Osteoblast (primary cell): ENCODE measurements around the gene TXNL4B. TPM values are rescaled to one million over a fixed set of nuclear protein-coding genes. Genes with fewer than 3 reads are reported as not detected.
"Not testable (repeated sequence)": the region's sequence is repeated elsewhere in the genome, so short reads cannot be mapped to it uniquely, and the experiment has no call there.

Source experiments
- DNase-seq: peaks from one replicate; pipeline ENCODE4 v3.0.0; 2011; ENCODE audit warnings: low spot score, mixed read lengths; ENCODE audit not compliant: insufficient read length; ENCODE audit errors: missing footprints
- H2AFZ ChIP-seq: 2 replicates; pipeline ENCODE4 v1.6.0; 2011; ENCODE audit warnings: mild to moderate bottlenecking, low read length
- H3K27ac ChIP-seq: 2 replicates; pipeline ENCODE4 v1.5.1; 2011; ENCODE audit warnings: mild to moderate bottlenecking, low read depth, low read length, moderate library complexity
- H3K27me3 ChIP-seq: 2 replicates; pipeline ENCODE4 v1.6.0; 2012; ENCODE audit warnings: mild to moderate bottlenecking, control low read depth, inconsistent platforms, low read length, moderate library complexity; ENCODE audit not compliant: insufficient read depth
- H3K36me3 ChIP-seq: 2 replicates; pipeline ENCODE4 v1.5.1; 2011; ENCODE audit warnings: mild to moderate bottlenecking, low read length, control low read depth, moderate library complexity; ENCODE audit not compliant: insufficient read depth
- H3K4me1 ChIP-seq: 2 replicates; pipeline ENCODE4 v1.5.1; 2011; ENCODE audit warnings: mild to moderate bottlenecking, low read length, control low read depth, moderate library complexity; ENCODE audit not compliant: insufficient read depth
- H3K4me2 ChIP-seq: 2 replicates; pipeline ENCODE4 v1.6.0; 2011; ENCODE audit warnings: mild to moderate bottlenecking, low read length; ENCODE audit not compliant: insufficient read depth
- H3K4me3 ChIP-seq: fragments of 200-600 bp; sonication (generic); 3 replicates; pipeline ENCODE4 v1.5.1; 2012; ENCODE audit warnings: mild to moderate bottlenecking, low read length, inconsistent platforms; ENCODE audit not compliant: insufficient read depth
- H3K79me2 ChIP-seq: 2 replicates; pipeline ENCODE4 v1.6.0; 2012; ENCODE audit warnings: mild to moderate bottlenecking, low read length, control low read depth, inconsistent platforms; ENCODE audit not compliant: insufficient read depth
- H3K9me3 ChIP-seq: 2 replicates; pipeline ENCODE4 v1.5.1; 2011; ENCODE audit warnings: low read depth, low read length, control low read depth
- H4K20me1 ChIP-seq: 2 replicates; pipeline ENCODE4 v1.6.0; 2012; ENCODE audit warnings: mild to moderate bottlenecking, low read length, control low read depth; ENCODE audit not compliant: insufficient read depth
- total RNA-seq: library from RNA; depleted of rRNA; stranded (reverse); fragments of >200 nt; gene quantifications from 2 replicates; pipeline ENCODE4 v1.2.3, GENCODE V29; 2012
- TF ChIP-seq, protein P1 (sequence below): IDR thresholded peaks from 2 replicates; pipeline ENCODE4 v1.5.1; 2011; ENCODE audit warnings: mild to moderate bottlenecking, low read depth, low read length, moderate library complexity; ENCODE audit errors: extremely low read depth

The TXNL4B gene
- total RNA-seq, 1 donor = 12.3 TPM

DNA sequence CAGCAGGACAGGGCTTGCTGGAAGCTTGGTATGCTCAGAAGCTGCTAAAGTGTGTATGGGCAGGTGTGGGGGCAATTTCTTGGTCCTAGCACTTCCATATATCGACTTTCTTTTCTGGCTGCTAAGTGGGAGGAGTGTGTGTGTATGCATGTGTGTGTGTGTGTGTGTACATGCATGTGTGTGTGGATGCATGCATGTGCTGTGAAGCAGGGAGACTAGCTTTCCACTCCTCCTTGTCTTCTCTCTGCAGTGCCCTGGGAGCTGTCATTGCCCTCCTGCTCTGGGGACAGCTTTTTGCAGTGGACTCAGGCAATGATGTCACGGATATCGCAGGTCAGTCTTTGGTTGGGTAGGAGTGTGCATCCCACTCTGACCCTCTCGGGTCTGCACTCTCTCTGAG lies 37.5 kb downstream of the TXNL4B start:
- H3K79me2 ChIP-seq = no peaks in the 10 kb centered on the region
- H3K4me2 ChIP-seq = no peak overlapping the region
- H2AFZ ChIP-seq = no peak overlapping the region
- TF ChIP-seq, protein P1, sequence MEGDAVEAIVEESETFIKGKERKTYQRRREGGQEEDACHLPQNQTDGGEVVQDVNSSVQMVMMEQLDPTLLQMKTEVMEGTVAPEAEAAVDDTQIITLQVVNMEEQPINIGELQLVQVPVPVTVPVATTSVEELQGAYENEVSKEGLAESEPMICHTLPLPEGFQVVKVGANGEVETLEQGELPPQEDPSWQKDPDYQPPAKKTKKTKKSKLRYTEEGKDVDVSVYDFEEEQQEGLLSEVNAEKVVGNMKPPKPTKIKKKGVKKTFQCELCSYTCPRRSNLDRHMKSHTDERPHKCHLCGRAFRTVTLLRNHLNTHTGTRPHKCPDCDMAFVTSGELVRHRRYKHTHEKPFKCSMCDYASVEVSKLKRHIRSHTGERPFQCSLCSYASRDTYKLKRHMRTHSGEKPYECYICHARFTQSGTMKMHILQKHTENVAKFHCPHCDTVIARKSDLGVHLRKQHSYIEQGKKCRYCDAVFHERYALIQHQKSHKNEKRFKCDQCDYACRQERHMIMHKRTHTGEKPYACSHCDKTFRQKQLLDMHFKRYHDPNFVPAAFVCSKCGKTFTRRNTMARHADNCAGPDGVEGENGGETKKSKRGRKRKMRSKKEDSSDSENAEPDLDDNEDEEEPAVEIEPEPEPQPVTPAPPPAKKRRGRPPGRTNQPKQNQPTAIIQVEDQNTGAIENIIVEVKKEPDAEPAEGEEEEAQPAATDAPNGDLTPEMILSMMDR = no peak
- no peak overlapping the region for H3K4me3 ChIP-seq
- DNase-seq = no peak
- no peaks in the 10 kb centered on the region for H3K27me3 ChIP-seq
- H3K27ac ChIP-seq = no peak overlapping the region
- peaks cover 3% of the 10 kb centered on the region for H3K4me1 ChIP-seq
- no peaks in the 10 kb centered on the region for H4K20me1 ChIP-seq
- no peaks in the 10 kb centered on the region for H3K36me3 ChIP-seq
- no peaks in the 10 kb centered on the region for H3K9me3 ChIP-seq

DNA sequence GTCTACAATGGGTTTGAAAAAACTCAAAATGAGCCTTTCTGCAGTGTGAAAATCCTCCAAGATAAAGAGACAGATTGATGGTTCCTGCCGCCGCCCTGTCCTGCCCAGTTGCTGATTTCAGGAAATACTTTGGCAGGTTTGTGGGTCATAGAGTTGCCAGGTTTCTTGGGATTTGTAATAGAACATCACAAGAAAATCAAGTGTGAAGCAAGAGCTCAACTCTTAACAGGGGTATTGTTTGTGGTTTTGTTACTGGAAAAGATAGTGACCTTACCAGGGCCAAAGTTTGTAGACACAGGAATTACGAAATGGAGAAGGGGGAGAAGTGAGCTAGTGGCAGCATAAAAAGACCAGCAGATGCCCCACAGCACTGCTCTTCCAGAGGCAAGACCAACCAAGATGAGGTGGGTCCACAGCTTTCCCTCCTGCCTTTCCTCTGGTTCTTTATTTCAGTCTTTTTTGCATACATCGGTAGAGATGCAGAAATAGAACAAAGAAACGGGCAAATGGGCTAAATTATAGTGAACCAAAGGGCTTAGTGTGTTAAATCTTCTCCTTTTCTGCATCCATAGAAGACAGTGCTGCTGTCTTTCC lies 39.1 kb downstream of the TXNL4B start, which contains the start of gene HP:
Gene HP, plus strand, starts transcription at position 252 of the 594 bp plus-strand sequence. Its CDS starts 148 bp downstream, at position 400.
- not testable (repeated sequence) for H2AFZ ChIP-seq, H3K27me3 ChIP-seq, H3K4me1 ChIP-seq, H3K4me2 ChIP-seq, H3K4me3 ChIP-seq, H3K27ac ChIP-seq, H4K20me1 ChIP-seq, DNase-seq, H3K36me3 ChIP-seq, H3K79me2 ChIP-seq, H3K9me3 ChIP-seq

GRCh38 chr16:72051818-72052217 lies 41.6 kb downstream of the TXNL4B start:
- H3K27ac ChIP-seq = no peak overlapping the region
- no peaks in the 10 kb centered on the region for H3K36me3 ChIP-seq
- TF ChIP-seq, protein P1 = no peak
- no peaks in the 10 kb centered on the region for H4K20me1 ChIP-seq
- DNase-seq = no peak
- H3K4me2 ChIP-seq = no peak overlapping the region
- no peaks in the 10 kb centered on the region for H3K79me2 ChIP-seq
- H2AFZ ChIP-seq = no peak overlapping the region
- no peaks in the 10 kb centered on the region for H3K9me3 ChIP-seq
- H3K4me3 ChIP-seq = no peak overlapping the region
- no peaks in the 10 kb centered on the region for H3K27me3 ChIP-seq
- H3K4me1 ChIP-seq = peaks cover 8% of the 10 kb centered on the region

- H4K20me1 ChIP-seq = no peaks in the 10 kb centered on the region
- no peaks in the 10 kb centered on the region for H3K79me2 ChIP-seq
- H2AFZ ChIP-seq = no peak overlapping the region
- no peaks in the 10 kb centered on the region for H3K36me3 ChIP-seq
- H3K9me3 ChIP-seq = no peaks in the 10 kb centered on the region
- H3K27me3 ChIP-seq = no peaks in the 10 kb centered on the region
- peak; percentile 88 for DNase-seq
- TF ChIP-seq, protein P1 = no peak
- peaks cover 8% of the 10 kb centered on the region for H3K4me1 ChIP-seq
- H3K27ac ChIP-seq = no peak overlapping the region
- no peak overlapping the region for H3K4me2 ChIP-seq
- no peak overlapping the region for H3K4me3 ChIP-seq
These were observed 42.5 kb downstream of the TXNL4B start for GRCh38 chr16:72050769-72051464.
